Urinary bladder (tissue), 4 donors: ENCODE data around the gene BANF2. TPM values are rescaled to one million over a fixed set of nuclear protein-coding genes. Genes with fewer than 3 reads are reported as not detected.

Experiments
- DNase-seq: peaks from one replicate; pipeline ENCODE4 v3.0.0-alpha.2; 2015; ENCODE audit errors: extremely low spot score
- H3K27ac ChIP-seq: one replicate; pipeline ENCODE4 v1.5.1; 2013; ENCODE audit warnings: low read depth, mild to moderate bottlenecking, moderate library complexity
- H3K36me3 ChIP-seq: one replicate; pipeline ENCODE4 v1.6.1; 2013; ENCODE audit warnings: mild to moderate bottlenecking, moderate library complexity; ENCODE audit not compliant: insufficient read depth
- H3K4me1 ChIP-seq: one replicate; pipeline ENCODE4 v1.6.1; 2013; ENCODE audit warnings: mild to moderate bottlenecking, moderate library complexity; ENCODE audit not compliant: insufficient read depth
- H3K4me3 ChIP-seq: one replicate; pipeline ENCODE4 v1.5.1; 2013; ENCODE audit warnings: low read depth, low read length
- WGBS: extraction: QIAGEN DNeasy Blood & Tissue Kit; methylation state at CpG from one replicate; pipeline ENCODE4 v1.1.7; 2013; 5-methylcytosine and 5-hydroxymethylcytosine counted together
- polyA plus RNA-seq: library from polyadenylated mRNA; stranded (reverse); fragments of 200-250 nt; gene quantifications from one replicate; pipeline ENCODE4 v1.2.3, GENCODE V29; 2013
- total RNA-seq: library from RNA; depleted of rRNA; stranded (reverse); fragments of >200 nt; gene quantifications from one replicate; pipeline ENCODE4 v1.2.3, GENCODE V29; 2014
- donor health status: healthy with polysubstance abuse.
- donor health status: healthy.

Gene BANF2
- total and polyA plus RNA-seq, 2 donors = not detected

GRCh38 chr20:17716331-17716730 is 16.6 kb downstream of the BANF2 start:
- WGBS = 90% methylated on average over 7 of the region's 7 CpGs
- no peak for DNase-seq
- Histone ChIP-seq H3K4me3 (no peak overlapping the region), H3K27ac (no peak overlapping the region), H3K36me3 (no peaks in the 10 kb centered on the region), H3K4me1 (no peaks in the 10 kb centered on the region)

DNA sequence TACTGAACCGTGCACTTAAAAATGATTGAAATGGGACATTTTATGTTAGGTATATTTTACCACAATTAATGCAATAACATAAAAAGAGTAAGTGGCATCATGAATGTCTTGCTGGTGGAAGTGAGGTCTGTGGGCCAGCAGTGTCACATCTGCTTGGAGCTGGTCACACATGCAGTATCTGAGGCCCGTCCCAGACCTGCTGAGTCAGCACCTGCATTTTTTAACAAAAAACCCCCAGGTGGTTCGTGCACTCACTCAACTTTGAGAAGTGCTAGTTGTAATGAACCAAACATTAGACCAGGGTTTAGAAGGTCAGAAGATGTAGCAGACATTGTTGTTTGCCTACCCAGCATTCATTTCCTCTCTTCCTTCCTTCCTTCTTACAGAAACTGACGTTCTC is 21.0 kb downstream of the BANF2 start:
- 84% methylated on average over 4 of the region's 4 CpGs for WGBS
- H3K4me3 ChIP-seq = no peak overlapping the region
- DNase-seq = no peak
- H3K4me1 ChIP-seq = no peaks in the 10 kb centered on the region
- H3K27ac ChIP-seq = no peak overlapping the region
- no peaks in the 10 kb centered on the region for H3K36me3 ChIP-seq

GRCh38 chr20:17721802-17722486 is 22.2 kb downstream of the BANF2 start:
- 64% methylated on average over 6 of the region's 6 CpGs for WGBS
- Histone ChIP-seq H3K4me3 (no peak overlapping the region), H3K4me1 (no peaks in the 10 kb centered on the region), H3K27ac (no peak overlapping the region), H3K36me3 (no peaks in the 10 kb centered on the region)
- no peak for DNase-seq

DNA sequence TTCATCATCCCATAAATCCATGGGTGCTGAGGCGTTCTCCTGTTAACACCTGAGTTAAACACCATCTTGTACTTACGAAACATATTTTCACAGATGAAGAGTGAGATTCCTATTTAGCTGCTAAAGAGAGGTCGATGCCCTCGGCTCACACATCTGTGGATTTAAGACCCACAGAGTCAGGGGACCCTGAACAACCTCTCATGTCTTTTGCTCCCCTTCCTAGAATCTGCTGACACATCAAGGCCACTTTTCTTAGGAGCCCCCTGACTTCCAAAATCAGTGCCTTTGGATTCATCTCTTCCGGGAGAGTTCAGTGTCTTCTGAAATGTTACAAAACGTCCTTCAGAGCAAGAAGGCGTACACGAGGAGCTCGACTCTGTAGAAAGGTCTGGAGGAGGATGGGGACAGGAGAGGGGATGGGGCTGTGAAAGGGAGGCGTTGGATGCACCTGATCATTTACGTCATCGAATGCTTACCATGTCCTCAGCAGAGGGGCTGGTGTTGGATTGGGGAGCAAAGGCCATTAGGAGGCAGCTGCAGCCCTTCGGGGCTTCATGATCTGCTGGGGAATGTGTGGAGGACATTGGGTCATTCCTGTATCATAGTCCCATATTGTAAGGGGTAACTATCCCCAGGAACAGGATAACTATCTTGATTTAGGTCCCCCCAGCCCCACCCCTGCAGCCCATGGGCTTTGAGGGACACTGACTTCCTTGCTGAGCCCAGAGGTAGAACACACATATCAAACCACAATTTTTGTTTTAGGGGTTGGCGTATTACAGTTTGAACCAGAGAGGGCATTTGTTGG is 22.9 kb downstream of the BANF2 start:
- Histone ChIP-seq H3K36me3 (no peaks in the 10 kb centered on the region), H3K27ac (no peak overlapping the region), H3K4me3 (no peak overlapping the region), H3K4me1 (no peaks in the 10 kb centered on the region)
- WGBS = 91% methylated on average over 14 of the region's 14 CpGs
- DNase-seq = no peak

DNA sequence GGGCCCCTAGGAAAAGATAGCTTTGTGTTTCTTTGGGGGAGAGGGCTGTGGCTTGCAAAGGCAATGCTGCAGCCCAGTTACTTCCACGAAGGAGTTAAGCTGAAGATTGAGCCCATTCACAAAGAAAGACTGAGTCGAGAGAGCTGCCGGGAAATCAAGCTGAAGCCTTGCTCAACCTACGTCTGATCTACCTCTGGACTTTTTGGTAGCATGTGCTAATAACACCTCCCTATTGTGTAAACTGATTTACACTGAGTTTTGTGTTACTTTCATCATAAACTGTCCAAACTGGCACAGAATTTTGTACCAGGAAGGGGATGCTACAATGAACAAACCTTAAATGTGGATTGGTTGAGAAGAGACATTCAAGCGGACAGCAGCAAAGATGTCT is 23.5 kb downstream of the BANF2 start:
- Histone ChIP-seq H3K4me3 (no peak overlapping the region), H3K27ac (no peak overlapping the region), H3K4me1 (no peaks in the 10 kb centered on the region), H3K36me3 (no peaks in the 10 kb centered on the region)
- no peak for DNase-seq
- 93% methylated on average over 5 of the region's 5 CpGs for WGBS

GRCh38 chr20:17725094-17725835 is 25.5 kb downstream of the BANF2 start:
- Histone ChIP-seq H3K4me3 (no peak overlapping the region), H3K4me1 (no peaks in the 10 kb centered on the region), H3K27ac (no peak overlapping the region), H3K36me3 (no peaks in the 10 kb centered on the region)
- WGBS = 86% methylated on average over 13 of the region's 13 CpGs
- DNase-seq = no peak

GRCh38 chr20:17726902-17727301 is 27.1 kb downstream of the BANF2 start:
- WGBS = 74% methylated on average over 4 of the region's 4 CpGs
- Histone ChIP-seq H3K27ac (no peak overlapping the region), H3K4me3 (no peak overlapping the region), H3K36me3 (no peaks in the 10 kb centered on the region), H3K4me1 (no peaks in the 10 kb centered on the region)
- no peak for DNase-seq

DNA sequence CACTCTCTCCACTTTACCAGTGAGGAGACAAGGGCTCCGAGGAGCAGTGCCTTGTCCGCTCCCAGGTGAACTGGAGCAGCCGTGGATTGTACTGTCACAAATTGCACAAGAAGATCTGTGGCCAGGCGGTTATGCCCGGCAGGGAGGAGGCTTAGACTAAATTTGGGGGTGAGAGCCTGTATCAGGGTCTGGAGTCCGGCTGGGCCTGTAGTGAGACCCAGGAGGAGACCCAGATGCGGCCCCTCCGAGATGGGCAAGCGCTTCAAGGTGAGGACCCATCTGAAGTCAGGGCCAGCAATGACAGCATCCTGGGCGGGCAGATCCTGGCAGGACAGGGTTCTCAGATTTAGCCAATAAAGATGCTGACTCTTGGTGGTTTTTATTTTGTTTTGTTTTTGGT is 27.6 kb downstream of the BANF2 start:
- no peak for DNase-seq
- Histone ChIP-seq H3K27ac (no peak overlapping the region), H3K4me3 (no peak overlapping the region), H3K4me1 (no peaks in the 10 kb centered on the region), H3K36me3 (no peaks in the 10 kb centered on the region)
- WGBS = 92% methylated on average over 10 of the region's 10 CpGs

GRCh38 chr20:17728074-17728473 is 28.3 kb downstream of the BANF2 start:
- WGBS = 89% methylated on average over 12 of the region's 12 CpGs

GRCh38 chr20:17730071-17730470 is 30.3 kb downstream of the BANF2 start:
- DNase-seq = no peak
- H3K36me3 ChIP-seq = no peaks in the 10 kb centered on the region
- H3K27ac ChIP-seq = no peak overlapping the region
- 92% methylated on average over 10 of the region's 10 CpGs for WGBS
- no peak overlapping the region for H3K4me3 ChIP-seq
- no peaks in the 10 kb centered on the region for H3K4me1 ChIP-seq

More at GRCh38 chr20:17728074-17728473, 28.3 kb downstream of the BANF2 start:
- H3K4me1 ChIP-seq = no peaks in the 10 kb centered on the region
- H3K36me3 ChIP-seq = no peaks in the 10 kb centered on the region
- no peak overlapping the region for H3K4me3 ChIP-seq
- no peak overlapping the region for H3K27ac ChIP-seq
- no peak for DNase-seq

- Histone ChIP-seq H3K27ac (no peak overlapping the region), H3K36me3 (no peaks in the 10 kb centered on the region), H3K4me1 (no peaks in the 10 kb centered on the region), H3K4me3 (no peak overlapping the region)
- DNase-seq = no peak
- WGBS = 95% methylated on average over 5 of the region's 5 CpGs
Observed at GRCh38 chr20:17731233-17731632, 31.5 kb downstream of the BANF2 start.

GRCh38 chr20:17732907-17733521 is 33.2 kb downstream of the BANF2 start:
- Histone ChIP-seq H3K27ac (no peak overlapping the region), H3K4me3 (no peak overlapping the region), H3K36me3 (no peaks in the 10 kb centered on the region), H3K4me1 (no peaks in the 10 kb centered on the region)
- no peak for DNase-seq
- WGBS = 84% methylated on average over 6 of the region's 6 CpGs

DNA sequence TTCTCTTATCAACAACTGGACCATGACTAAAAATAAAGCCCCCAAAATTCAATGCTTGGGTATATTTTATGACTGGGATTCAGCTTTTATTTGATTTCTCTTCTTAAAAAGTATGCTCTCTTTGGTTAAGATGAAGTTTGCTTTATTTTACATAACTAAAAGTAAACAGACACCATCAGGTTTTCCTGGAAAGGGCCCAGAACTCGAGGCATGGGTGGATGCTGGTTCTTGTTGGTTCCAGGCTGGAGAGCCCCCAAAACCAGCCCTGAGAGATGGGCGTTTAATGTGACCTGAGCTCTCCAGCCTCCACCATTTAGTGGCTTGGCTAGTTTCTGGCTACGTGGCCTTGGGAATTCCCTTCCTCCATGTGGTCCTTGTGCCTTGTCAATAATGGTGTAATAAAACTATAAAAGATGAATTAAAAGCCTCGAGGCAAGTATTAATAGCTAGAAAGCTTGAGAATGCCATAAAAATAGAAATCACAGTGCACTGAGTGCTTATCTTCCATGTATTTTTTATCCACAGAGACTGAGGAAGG is 34.1 kb downstream of the BANF2 start:
- WGBS = 31% methylated on average over 4 of the region's 4 CpGs
- Histone ChIP-seq H3K4me1 (no peaks in the 10 kb centered on the region), H3K4me3 (no peak overlapping the region), H3K36me3 (no peaks in the 10 kb centered on the region), H3K27ac (no peak overlapping the region)
- DNase-seq = no peak
